ENCODE measurements around the gene FZR1. TPM values are rescaled to one million over a fixed set of nuclear protein-coding genes. Genes with fewer than 3 reads are reported as not detected.
A peak's percentile ranks its signal among the peaks of the same experiment; 100 is the strongest.

The FZR1 gene
- polyA plus RNA-seq, 2 of the 4 experiments (the other 2 are of a cell fraction) = 13.9 to 18.1 TPM

DNA sequence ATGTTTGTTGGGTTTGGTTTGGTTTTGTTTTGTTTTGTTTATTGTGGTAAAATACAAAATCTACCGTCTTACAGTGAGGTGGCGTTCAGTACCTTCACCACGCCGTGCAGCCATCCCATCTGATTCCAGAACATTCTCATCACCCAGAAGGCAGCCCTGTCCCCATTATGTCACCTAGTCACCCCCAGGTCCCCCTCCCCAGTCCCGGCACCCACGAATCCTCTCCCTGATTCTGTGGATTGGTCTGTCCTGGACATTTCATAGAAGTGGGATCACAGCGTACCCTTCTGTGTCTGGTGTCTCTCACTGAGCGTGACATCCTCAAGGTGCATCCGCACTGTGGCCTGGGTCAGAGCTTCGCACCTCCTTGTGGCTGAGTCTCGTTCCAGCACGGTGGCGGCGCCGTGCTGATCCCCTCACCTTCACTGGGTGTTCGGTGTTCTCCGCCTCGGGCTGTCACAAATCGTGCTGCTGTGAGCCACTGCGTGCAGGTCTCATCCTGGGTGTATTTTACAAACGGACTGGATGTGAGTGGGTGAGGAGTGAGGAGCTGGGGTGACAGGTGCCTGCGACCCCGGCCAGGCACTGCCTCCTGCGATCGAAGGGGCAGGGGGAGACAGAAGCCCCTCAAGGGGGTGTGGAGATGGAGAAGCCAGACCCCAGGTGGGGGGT lies 32.3 kb downstream of the FZR1 start:
- Histone ChIP-seq H3K4me3 (no peak overlapping the region), H3K9me3 (no peaks in the 10 kb centered on the region), H3K4me2 (no peak overlapping the region), H3K4me1 (no peaks in the 10 kb centered on the region), H3K27ac (no peak overlapping the region)
- TF ChIP-seq MAX (IDR thresholded peaks at IDR 0.05) = no peak
- 0 out of 2 replicates have a peak, but pooled peaks have one; percentile 35 for TF ChIP-seq POLR2AphosphoS2 (conservative IDR thresholded peaks at IDR 0.05; ENCODE audit: low read length)
- WGBS (ENCODE audit: missing lambda C conversion rate) = 88% methylated on average over 11 of the region's 25 CpGs
- POLR2A ChIA-PET = no interaction called here
- FAIRE-seq (no peak), ATAC-seq (peak; percentile 11 to 14; a peak in 4 of 6 replicates), DNase-seq (ENCODE audit: low read depth in 1 of 2, low spot score in 1 of 2) (no peak)
- CTCF ChIA-PET = interaction anchor here (0.5 to 1.5 kb wide), 2 partner anchors 37 to 58 kb away, joined by 3 to 6 read pairs; no protein-coding TSS in a partner anchor

DNA sequence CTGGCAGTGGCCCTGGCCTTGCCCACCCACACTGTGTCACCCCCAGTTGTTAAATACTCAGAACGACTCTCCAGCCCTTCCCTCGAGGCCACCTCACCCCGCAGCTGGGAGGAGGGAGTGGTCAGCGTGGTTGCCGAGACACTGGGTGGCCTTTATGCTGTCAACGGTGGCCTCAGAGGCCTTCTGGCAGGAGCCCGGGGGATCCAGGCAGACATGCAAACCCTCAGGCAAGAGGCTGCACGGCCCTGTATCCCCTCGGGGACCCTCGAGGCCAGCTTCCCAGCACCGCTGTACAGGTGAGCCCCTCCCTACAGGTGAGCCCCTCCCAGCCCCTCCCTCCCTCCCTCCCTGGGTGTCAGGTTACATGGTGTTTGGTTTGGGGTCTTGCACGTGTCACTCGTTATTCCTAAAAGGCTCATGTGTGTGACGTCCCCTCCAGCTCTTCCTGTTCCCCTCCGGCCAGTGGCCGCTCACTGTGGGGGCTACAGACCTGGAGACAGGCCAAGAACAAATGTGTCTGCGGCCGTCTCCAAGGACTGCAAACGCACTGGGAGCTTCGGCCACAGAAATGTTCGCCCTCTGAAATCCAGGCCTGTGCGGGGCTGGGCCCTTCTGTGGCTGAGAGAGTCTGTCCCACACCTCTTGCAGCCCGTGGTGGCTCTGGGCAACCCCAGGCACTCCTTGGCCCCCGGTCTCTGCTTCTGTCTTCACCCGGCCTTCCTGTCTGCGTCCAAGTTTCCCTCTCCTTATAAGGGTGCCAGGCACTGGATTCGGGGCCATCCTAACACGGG lies 33.0 kb downstream of the FZR1 start, which contains the start of gene TEKTIP1:
Gene TEKTIP1 (plus strand): TSS at position 210 of the 791 bp plus-strand sequence. CDS start 4 bp downstream, at position 214.
- FAIRE-seq = no peak
- CTCF ChIA-PET = interaction anchor here (0.5 to 1.5 kb wide), 2 partner anchors 36 to 57 kb away, joined by 3 to 6 read pairs; no protein-coding TSS in a partner anchor
- H3K4me2 ChIP-seq = no peak within 1 kb of the TSS

GRCh38 chr19:3539756-3540118 lies 33.6 kb downstream of the FZR1 start:
- ChIA-PET CTCF (interaction anchor here (0.6 to 2.8 kb wide), 3 partner anchors 17 to 81 kb away, joined by 3 to 11 read pairs (median 5); partner anchors contain the start of gene MFSD12), POLR2A (no interaction called here)
- WGBS (ENCODE audit: missing lambda C conversion rate) = 84% methylated on average over 1 of the region's 1 CpG
- ATAC-seq (no peak), FAIRE-seq (no peak), DNase-seq (ENCODE audit: low read depth in 1 of 2, low spot score in 1 of 2) (no peak)
- Histone ChIP-seq H3K4me2 (no peak overlapping the region), H3K9me3 (no peaks in the 10 kb centered on the region), H3K4me1 (no peaks in the 10 kb centered on the region), H3K4me3 (no peak overlapping the region), H3K27ac (no peak overlapping the region)
- no peak for TF ChIP-seq SMC3 (IDR thresholded peaks at IDR 0.05)
- peak; percentile 65; the same call in 1 of the 2 replicates for TF ChIP-seq KDM1A (IDR thresholded peaks at IDR 0.05; ENCODE audit: low read depth)

More for the DNA sequence above, 33.0 kb downstream of the FZR1 start, which contains the start of gene TEKTIP1:
- TF ChIP-seq POLR2AphosphoS2 (conservative IDR thresholded peaks at IDR 0.05; ENCODE audit: low read length) (0 out of 2 replicates have a peak, but pooled peaks have one; percentile 33), MAZ (IDR thresholded peaks at IDR 0.05; ENCODE audit: borderline replicate concordance, low read depth, low read length) (no peak)
- Histone ChIP-seq H3K4me3 (no peak within 1 kb of the TSS), H3K9me3 (no peaks in the 10 kb centered on the region), H3K4me1 (no peaks in the 10 kb centered on the region), H3K27ac (0 out of 6 replicates have a peak within 1 kb of the TSS, but pooled peaks of 1 of the 2 experiments have one; percentile 8)
- 87% methylated on average over 10 of the region's 28 CpGs for WGBS (ENCODE audit: missing lambda C conversion rate)
- POLR2A ChIA-PET = no interaction called here
- peak in 1 of 2 experiments; percentile 45 for DNase-seq (ENCODE audit: low read depth in 1 of 2, low spot score in 1 of 2)
- peak; percentile 16 to 30; a peak in 5 of 6 replicates for ATAC-seq

- ChIA-PET CTCF (interaction anchor here (0.9 to 6.6 kb wide), 5 partner anchors 13 to 76 kb away, joined by 4 to 100 read pairs (median 16); partner anchors contain the start of genes HMG20B and MFSD12), POLR2A (no interaction called here)
- Histone ChIP-seq H3K9me3 (no peaks in the 10 kb centered on the region), H3K4me2 (no peak overlapping the region), H3K4me3 (no peak overlapping the region), H3K4me1 (no peaks in the 10 kb centered on the region), H3K27ac (no peak overlapping the region)
- ATAC-seq (no peak), FAIRE-seq (no peak), DNase-seq (ENCODE audit: low read depth in 1 of 2, low spot score in 1 of 2) (no peak)
- 87% methylated on average over 8 of the region's 47 CpGs for WGBS (ENCODE audit: missing lambda C conversion rate)
- TF ChIP-seq POLR2AphosphoS2 (conservative IDR thresholded peaks at IDR 0.05; ENCODE audit: low read length) (no peak), USF2 (IDR thresholded peaks at IDR 0.05) (no peak), CBX8 (IDR thresholded peaks at IDR 0.05) (no peak), ZNF302 (CRISPR knock-in tag; IDR thresholded peaks at IDR 0.05) (no peak), MAX (IDR thresholded peaks at IDR 0.05) (no peak), CBX2 (IDR thresholded peaks at IDR 0.05; ENCODE audit: borderline replicate concordance, low read depth) (no peak), HOXB5 (CRISPR knock-in tag; IDR thresholded peaks at IDR 0.05) (no peak), MAZ (IDR thresholded peaks at IDR 0.05; ENCODE audit: borderline replicate concordance, low read depth, low read length) (no peak), ESRRA (IDR thresholded peaks at IDR 0.05; ENCODE audit: borderline replicate concordance, low read length) (no peak), BHLHE40 (IDR thresholded peaks at IDR 0.05; ENCODE audit: low read depth, low read length) (no peak), EHMT2 (IDR thresholded peaks at IDR 0.05; ENCODE audit: low read depth) (no peak), EHF (CRISPR knock-in tag; IDR thresholded peaks at IDR 0.05) (no peak)
- TF ChIP-seq, protein P1, sequence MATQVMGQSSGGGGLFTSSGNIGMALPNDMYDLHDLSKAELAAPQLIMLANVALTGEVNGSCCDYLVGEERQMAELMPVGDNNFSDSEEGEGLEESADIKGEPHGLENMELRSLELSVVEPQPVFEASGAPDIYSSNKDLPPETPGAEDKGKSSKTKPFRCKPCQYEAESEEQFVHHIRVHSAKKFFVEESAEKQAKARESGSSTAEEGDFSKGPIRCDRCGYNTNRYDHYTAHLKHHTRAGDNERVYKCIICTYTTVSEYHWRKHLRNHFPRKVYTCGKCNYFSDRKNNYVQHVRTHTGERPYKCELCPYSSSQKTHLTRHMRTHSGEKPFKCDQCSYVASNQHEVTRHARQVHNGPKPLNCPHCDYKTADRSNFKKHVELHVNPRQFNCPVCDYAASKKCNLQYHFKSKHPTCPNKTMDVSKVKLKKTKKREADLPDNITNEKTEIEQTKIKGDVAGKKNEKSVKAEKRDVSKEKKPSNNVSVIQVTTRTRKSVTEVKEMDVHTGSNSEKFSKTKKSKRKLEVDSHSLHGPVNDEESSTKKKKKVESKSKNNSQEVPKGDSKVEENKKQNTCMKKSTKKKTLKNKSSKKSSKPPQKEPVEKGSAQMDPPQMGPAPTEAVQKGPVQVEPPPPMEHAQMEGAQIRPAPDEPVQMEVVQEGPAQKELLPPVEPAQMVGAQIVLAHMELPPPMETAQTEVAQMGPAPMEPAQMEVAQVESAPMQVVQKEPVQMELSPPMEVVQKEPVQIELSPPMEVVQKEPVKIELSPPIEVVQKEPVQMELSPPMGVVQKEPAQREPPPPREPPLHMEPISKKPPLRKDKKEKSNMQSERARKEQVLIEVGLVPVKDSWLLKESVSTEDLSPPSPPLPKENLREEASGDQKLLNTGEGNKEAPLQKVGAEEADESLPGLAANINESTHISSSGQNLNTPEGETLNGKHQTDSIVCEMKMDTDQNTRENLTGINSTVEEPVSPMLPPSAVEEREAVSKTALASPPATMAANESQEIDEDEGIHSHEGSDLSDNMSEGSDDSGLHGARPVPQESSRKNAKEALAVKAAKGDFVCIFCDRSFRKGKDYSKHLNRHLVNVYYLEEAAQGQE (IDR thresholded peaks at IDR 0.05) = no peak
- TF ChIP-seq, protein P2, sequence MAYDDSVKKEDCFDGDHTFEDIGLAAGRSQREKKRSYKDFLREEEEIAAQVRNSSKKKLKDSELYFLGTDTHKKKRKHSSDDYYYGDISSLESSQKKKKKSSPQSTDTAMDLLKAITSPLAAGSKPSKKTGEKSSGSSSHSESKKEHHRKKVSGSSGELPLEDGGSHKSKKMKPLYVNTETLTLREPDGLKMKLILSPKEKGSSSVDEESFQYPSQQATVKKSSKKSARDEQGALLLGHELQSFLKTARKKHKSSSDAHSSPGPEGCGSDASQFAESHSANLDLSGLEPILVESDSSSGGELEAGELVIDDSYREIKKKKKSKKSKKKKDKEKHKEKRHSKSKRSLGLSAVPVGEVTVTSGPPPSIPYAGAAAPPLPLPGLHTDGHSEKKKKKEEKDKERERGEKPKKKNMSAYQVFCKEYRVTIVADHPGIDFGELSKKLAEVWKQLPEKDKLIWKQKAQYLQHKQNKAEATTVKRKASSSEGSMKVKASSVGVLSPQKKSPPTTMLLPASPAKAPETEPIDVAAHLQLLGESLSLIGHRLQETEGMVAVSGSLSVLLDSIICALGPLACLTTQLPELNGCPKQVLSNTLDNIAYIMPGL (CRISPR knock-in tag; IDR thresholded peaks at IDR 0.05; ENCODE audit: borderline replicate concordance) = no peak
Measured at GRCh38 chr19:3543150-3544057, 37.3 kb downstream of the FZR1 start.

Measured in A549 (cell line).